ENCODE data around the gene ME2. TPM values are rescaled to one million over a fixed set of nuclear protein-coding genes. Genes with fewer than 3 reads are reported as not detected.

ME2 gene
- total and polyA plus RNA-seq, 2 of the 8 experiments (the other 6 are each of a cell fraction or from before 2014, with no cell fraction given): 54.7 to 66.9 TPM

- TF ChIP-seq ZNF274 (IDR thresholded peaks at IDR 0.05; ENCODE audit: borderline replicate concordance, extremely low read depth, low read length) (no peak), CEBPB (IDR thresholded peaks at IDR 0.05; ENCODE audit: low read depth, low read length) (no peak), RNF2 (IDR thresholded peaks at IDR 0.05; ENCODE audit: borderline replicate concordance, low read depth, low read length, missing control alignments, poor library complexity, severe bottlenecking) (no peak), GABPA (IDR thresholded peaks at IDR 0.05; ENCODE audit: borderline replicate concordance, insufficient read depth, low read length) (no peak), TAF1 (IDR thresholded peaks at IDR 0.05; ENCODE audit: low read depth, low read length) (no peak), KDM4A (IDR thresholded peaks at IDR 0.05; ENCODE audit: low read depth, low read length, severe bottlenecking) (no peak), SP1 (IDR thresholded peaks at IDR 0.05; ENCODE audit: low read depth, low read length) (no peak)
Measured at GRCh38 chr18:50859793-50860555, 18.9 kb upstream of the ME2 start (continued).

Measured in H1 (cell line).